ENCODE data around the gene SPDYC.

GRCh38 chr11:65152122-65152521 is 17.9 kb upstream of the SPDYC start:
- TF ChIP-seq CTCF (IDR thresholded peaks at IDR 0.05) (no peak), POLR2AphosphoS5 (IDR thresholded peaks at IDR 0.05) (no peak)

Data from breast epithelium (tissue), 3 donors.